Suprapubic skin (tissue), 3 donors: ENCODE data around the gene SPTLC3.

ENCODE experiments used
- EP300 ChIP-seq: sonication (generic); formaldehyde crosslinking; IDR thresholded peaks from one replicate; pipeline ENCODE4 v1.6.1; 2017; ENCODE audit warnings: antibody characterized with exemption
- TF ChIP-seq, protein P1 (sequence below), 2 donors: fragments of 200-600 bp in 1 of 2; fragments of 450-650 bp in 1 of 2; sonication (generic) in 1 of 2; IDR thresholded peaks; one replicate each; pipeline ENCODE4 v1.5.1; 2016 to 2019; ENCODE audit warnings: antibody characterized with exemption in 2 of 2, mild to moderate bottlenecking in 1 of 2, moderate library complexity in 1 of 2

DNA sequence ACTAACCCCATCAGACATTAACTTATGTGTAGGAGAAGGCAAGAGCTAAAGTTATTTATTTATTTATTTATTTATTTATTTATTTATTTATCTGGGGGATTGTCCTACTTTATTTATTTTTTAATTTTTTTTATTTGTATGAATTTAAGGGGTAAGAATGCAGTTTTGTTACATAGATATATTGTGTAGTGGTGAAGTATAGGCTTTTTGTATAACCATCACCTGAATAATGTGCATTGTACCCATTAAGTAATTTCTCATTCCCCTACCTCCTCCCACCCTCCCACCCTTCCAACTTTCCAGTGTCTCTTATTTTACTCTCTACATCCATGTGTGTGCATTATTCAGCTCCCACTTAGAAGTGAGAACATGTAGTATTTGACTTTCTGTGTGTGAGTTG is 51.6 kb downstream of the SPTLC3 start:
- TF ChIP-seq, protein P1, sequence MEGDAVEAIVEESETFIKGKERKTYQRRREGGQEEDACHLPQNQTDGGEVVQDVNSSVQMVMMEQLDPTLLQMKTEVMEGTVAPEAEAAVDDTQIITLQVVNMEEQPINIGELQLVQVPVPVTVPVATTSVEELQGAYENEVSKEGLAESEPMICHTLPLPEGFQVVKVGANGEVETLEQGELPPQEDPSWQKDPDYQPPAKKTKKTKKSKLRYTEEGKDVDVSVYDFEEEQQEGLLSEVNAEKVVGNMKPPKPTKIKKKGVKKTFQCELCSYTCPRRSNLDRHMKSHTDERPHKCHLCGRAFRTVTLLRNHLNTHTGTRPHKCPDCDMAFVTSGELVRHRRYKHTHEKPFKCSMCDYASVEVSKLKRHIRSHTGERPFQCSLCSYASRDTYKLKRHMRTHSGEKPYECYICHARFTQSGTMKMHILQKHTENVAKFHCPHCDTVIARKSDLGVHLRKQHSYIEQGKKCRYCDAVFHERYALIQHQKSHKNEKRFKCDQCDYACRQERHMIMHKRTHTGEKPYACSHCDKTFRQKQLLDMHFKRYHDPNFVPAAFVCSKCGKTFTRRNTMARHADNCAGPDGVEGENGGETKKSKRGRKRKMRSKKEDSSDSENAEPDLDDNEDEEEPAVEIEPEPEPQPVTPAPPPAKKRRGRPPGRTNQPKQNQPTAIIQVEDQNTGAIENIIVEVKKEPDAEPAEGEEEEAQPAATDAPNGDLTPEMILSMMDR (IDR thresholded peaks at IDR 0.05) = no peak
- no peak for TF ChIP-seq EP300
